Osteocyte (in vitro differentiated cells): ENCODE results near the gene MFSD6. TPM values are rescaled to one million over a fixed set of nuclear protein-coding genes. Genes with fewer than 3 reads are reported as not detected.

ENCODE experiments used
- DNase-seq: peaks from one replicate; pipeline ENCODE4 v3.0.0; 2021; ENCODE audit warnings: mixed read lengths; ENCODE audit not compliant: unreplicated experiment; ENCODE audit errors: extremely low spot score
- H3K27ac Mint-ChIP-seq: one replicate; pipeline ENCODE4 v1.8.0; 2021; ENCODE audit warnings: mild to moderate bottlenecking, mixed read lengths; ENCODE audit not compliant: unreplicated experiment
- H3K27me3 Mint-ChIP-seq: one replicate; pipeline ENCODE4 v1.8.0; 2021; ENCODE audit warnings: mixed read lengths; ENCODE audit not compliant: unreplicated experiment
- H3K36me3 Mint-ChIP-seq: one replicate; pipeline ENCODE4 v1.8.0; 2021; ENCODE audit warnings: mixed read lengths; ENCODE audit not compliant: unreplicated experiment
- H3K4me1 Mint-ChIP-seq: one replicate; pipeline ENCODE4 v1.8.0; 2021; ENCODE audit warnings: mixed read lengths; ENCODE audit not compliant: unreplicated experiment
- H3K4me3 Mint-ChIP-seq: one replicate; pipeline ENCODE4 v1.8.0; 2021; ENCODE audit warnings: mild to moderate bottlenecking, moderate library complexity, mixed read lengths; ENCODE audit not compliant: unreplicated experiment
- H3K9me3 Mint-ChIP-seq: one replicate; pipeline ENCODE4 v1.8.0; 2021; ENCODE audit warnings: mixed read lengths; ENCODE audit not compliant: unreplicated experiment
- CTCF ChIP-seq: fragments of 200-600 bp; sonication (generic); IDR thresholded peaks from 2 replicates; pipeline ENCODE4 v1.5.0; 2021; ENCODE audit warnings: antibody characterized with exemption, mild to moderate bottlenecking, moderate library complexity
- total RNA-seq: library from RNA; stranded (reverse); gene quantifications from 2 replicates; pipeline ENCODE4 v1.2.1, GENCODE V29; 2021

MFSD6 gene
- total RNA-seq, 1 donor from 2014 or later, result 12.1 TPM

- H3K27me3 Mint-ChIP-seq, result no peaks in the 10 kb centered on the region
- peaks cover 25% of the 10 kb centered on the region for H3K4me1 Mint-ChIP-seq
- no peaks in the 10 kb centered on the region for H3K9me3 Mint-ChIP-seq
- no peak overlapping the region for H3K4me3 Mint-ChIP-seq
- no peak overlapping the region for H3K27ac Mint-ChIP-seq
- H3K36me3 Mint-ChIP-seq, result peaks cover 22% of the 10 kb centered on the region
- TF ChIP-seq CTCF, result no peak
- DNase-seq, result no peak
These were observed 45.3 kb upstream of the MFSD6 start for GRCh38 chr2:190362894-190363293.

GRCh38 chr2:190365499-190366204 is 42.5 kb upstream of the MFSD6 start:
- Mint-ChIP-seq H3K27ac (no peak overlapping the region), H3K27me3 (no peaks in the 10 kb centered on the region), H3K4me1 (peaks cover 3% of the 10 kb centered on the region), H3K36me3 (peaks cover 31% of the 10 kb centered on the region), H3K9me3 (no peaks in the 10 kb centered on the region), H3K4me3 (no peak overlapping the region)
- no peak for DNase-seq
- no peak for TF ChIP-seq CTCF

DNA sequence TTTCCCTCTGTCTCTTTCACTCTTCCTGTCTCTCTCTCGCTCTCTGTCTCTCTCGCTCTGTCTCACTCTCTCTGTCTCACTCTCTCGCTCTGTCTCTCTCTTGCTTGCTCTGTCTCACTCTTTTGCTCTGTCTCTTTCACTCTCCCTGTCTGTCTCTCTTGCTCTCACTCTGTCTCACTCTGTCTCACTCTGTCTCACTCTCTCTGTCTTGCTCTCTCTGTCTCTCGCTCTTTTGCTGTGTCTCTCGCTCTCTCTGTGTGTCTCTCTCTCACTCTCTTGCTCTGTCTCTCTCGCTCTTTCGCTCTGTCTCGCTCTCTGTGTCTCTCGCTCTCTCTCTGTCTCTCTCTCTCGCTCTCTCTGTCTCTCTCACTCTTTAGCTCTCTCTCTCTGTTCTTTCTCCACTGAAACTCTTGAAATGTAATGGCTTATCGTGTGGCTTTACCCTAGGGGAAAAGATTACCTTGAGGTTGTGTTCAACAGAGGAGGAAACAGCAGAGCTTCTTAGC is 41.9 kb upstream of the MFSD6 start:
- TF ChIP-seq CTCF, result no peak
- no peak for DNase-seq
- no peaks in the 10 kb centered on the region for H3K27me3 Mint-ChIP-seq
- H3K9me3 Mint-ChIP-seq, result no peaks in the 10 kb centered on the region
- no peak overlapping the region for H3K27ac Mint-ChIP-seq
- H3K4me1 Mint-ChIP-seq, result no peaks in the 10 kb centered on the region
- H3K4me3 Mint-ChIP-seq, result no peak overlapping the region
- peaks cover 31% of the 10 kb centered on the region for H3K36me3 Mint-ChIP-seq

GRCh38 chr2:190367091-190367490 is 41.1 kb upstream of the MFSD6 start:
- peaks cover under 1% of the 10 kb centered on the region for H3K4me1 Mint-ChIP-seq
- no peaks in the 10 kb centered on the region for H3K27me3 Mint-ChIP-seq
- no peak overlapping the region for H3K4me3 Mint-ChIP-seq
- DNase-seq, result no peak
- H3K9me3 Mint-ChIP-seq, result no peaks in the 10 kb centered on the region
- H3K36me3 Mint-ChIP-seq, result peaks cover 29% of the 10 kb centered on the region
- TF ChIP-seq CTCF, result no peak
- H3K27ac Mint-ChIP-seq, result no peak overlapping the region

DNA sequence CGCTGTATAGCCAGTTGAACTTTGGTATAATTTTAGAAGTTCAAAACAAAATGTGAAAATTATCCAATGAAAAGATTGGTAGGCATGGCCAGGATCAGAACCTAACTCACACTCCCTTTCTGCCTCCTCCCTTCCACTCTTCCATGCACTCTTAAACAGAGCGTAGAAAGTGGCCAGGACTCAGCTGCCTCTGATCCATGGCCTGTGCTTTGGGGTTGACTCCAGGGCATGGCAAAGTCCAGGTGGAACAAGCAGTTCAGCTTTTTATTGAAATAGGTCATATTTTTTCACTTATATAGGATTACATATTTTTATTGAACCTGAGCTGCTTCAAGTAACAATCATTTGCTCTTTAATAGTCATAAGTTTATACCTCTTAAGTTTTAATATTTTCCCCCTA is 38.5 kb upstream of the MFSD6 start:
- no peak for DNase-seq
- Mint-ChIP-seq H3K27me3 (no peaks in the 10 kb centered on the region), H3K9me3 (no peaks in the 10 kb centered on the region), H3K4me1 (peaks cover 2% of the 10 kb centered on the region), H3K27ac (no peak overlapping the region), H3K36me3 (peaks cover 13% of the 10 kb centered on the region), H3K4me3 (no peak overlapping the region)
- no peak for TF ChIP-seq CTCF
